H54 (cell line): ENCODE measurements around the gene GATB.

Experiments
- DNase-seq: peaks from one replicate; pipeline ENCODE4 v3.0.0; 2011; ENCODE audit warnings: low spot score, mixed read lengths; ENCODE audit not compliant: insufficient read length
- FAIRE-seq: peaks from 3 replicates; lab custom pipeline; 2011; peaks lifted over from hg19 to GRCh38; lab: Jason Lieb, UNC
- POLR2A ChIP-seq: IDR thresholded peaks from 2 replicates; pipeline ENCODE4 v1.6.1; 2011; ENCODE audit warnings: low read depth, mild to moderate bottlenecking, low read length

The GATB gene

GRCh38 chr4:151640381-151640780 is 120.4 kb downstream of the GATB start:
- TF ChIP-seq POLR2A, result no peak

GRCh38 chr4:151638295-151638858 is 122.4 kb downstream of the GATB start:
- TF ChIP-seq POLR2A, result no peak
- FAIRE-seq, result no peak
- no peak for DNase-seq

More at GRCh38 chr4:151640381-151640780, 120.4 kb downstream of the GATB start:
- no peak for FAIRE-seq
- no peak for DNase-seq

- no peak for TF ChIP-seq POLR2A
- no peak for FAIRE-seq
These were observed 129.5 kb downstream of the GATB start for GRCh38 chr4:151631349-151631748.

GRCh38 chr4:151629097-151629783 is 131.6 kb downstream of the GATB start:
- no peak for FAIRE-seq
- no peak for TF ChIP-seq POLR2A
- DNase-seq, result no peak

More at GRCh38 chr4:151631349-151631748, 129.5 kb downstream of the GATB start:
- DNase-seq, result no peak

- FAIRE-seq (no peak), DNase-seq (no peak)
- no peak for TF ChIP-seq POLR2A
These were observed 132.7 kb downstream of the GATB start for GRCh38 chr4:151628001-151628608.

- DNase-seq (no peak), FAIRE-seq (no peak)
- TF ChIP-seq POLR2A, result no peak
These were observed 133.3 kb downstream of the GATB start for GRCh38 chr4:151627491-151627890.

GRCh38 chr4:151626751-151627150 is 134.1 kb downstream of the GATB start:
- no peak for FAIRE-seq
- TF ChIP-seq POLR2A, result no peak
- DNase-seq, result no peak

- no peak for TF ChIP-seq POLR2A
- FAIRE-seq (no peak), DNase-seq (no peak)
These were observed 134.6 kb downstream of the GATB start for GRCh38 chr4:151626228-151626627.

- no peak for TF ChIP-seq POLR2A
- FAIRE-seq, result no peak
- DNase-seq, result no peak
These were observed 135.9 kb downstream of the GATB start for GRCh38 chr4:151624626-151625565.
